PC-9 (cell line): ENCODE results near the gene ANKRD33B.

Experiments
- CTCF ChIP-seq: fragments of 200-600 bp; sonication (generic); conservative IDR thresholded peaks from 2 replicates; pipeline ENCODE4 v1.6.1; 2017; ENCODE audit warnings: mixed run types, antibody characterized with exemption, mild to moderate bottlenecking, moderate library complexity
- EZH2 ChIP-seq: fragments of 200-600 bp; sonication (generic); IDR thresholded peaks from 2 replicates; pipeline ENCODE4 v1.8.0; 2017; ENCODE audit warnings: antibody characterized with exemption, low read depth

- TF ChIP-seq CTCF (no peak), EZH2 (no peak)
These were observed 124.8 kb downstream of the ANKRD33B start for GRCh38 chr5:10688651-10689171.
